ENCODE results near the gene SLX4. TPM values are rescaled to one million over a fixed set of nuclear protein-coding genes. Genes with fewer than 3 reads are reported as not detected.

Gene SLX4
- polyA plus RNA-seq, 4 donors = 4.6 to 5.5 (median 5.2) TPM

Other genes with a start within 250 kb of the SLX4 start
- gene ZSCAN32, start 210.6 kb downstream of the SLX4 start, polyA plus RNA-seq (ENCODE audit: insufficient read length in 4 of 4) = 10 to 100 TPM; 16.7 to 20.7 (median 18.9) TPM
- gene ZNF174, start 210.4 kb downstream of the SLX4 start, polyA plus RNA-seq (ENCODE audit: insufficient read length in 4 of 4) = 10 to 100 TPM; 14.1 to 16.6 (median 15.6) TPM
- 1 to 10 TPM; 3.3 to 4.3 (median 4.0) TPM for gene ZNF597, start 168.1 kb downstream of the SLX4 start, polyA plus RNA-seq (ENCODE audit: insufficient read length in 4 of 4)
- 10 to 100 TPM; 63.3 to 78.9 (median 77.0) TPM for gene NAA60, start 167.9 kb downstream of the SLX4 start, polyA plus RNA-seq (ENCODE audit: insufficient read length in 4 of 4)
- gene C16orf90, start 116.1 kb downstream of the SLX4 start, polyA plus RNA-seq (ENCODE audit: insufficient read length in 4 of 4) = under 1 TPM in 1 of 4 donors, not detected in 3; 0.12 TPM
- gene CLUAP1, start 110.6 kb downstream of the SLX4 start, polyA plus RNA-seq (ENCODE audit: insufficient read length in 4 of 4) = 10 to 100 TPM; 57.7 to 70.6 (median 66.3) TPM
- gene NLRC3, start 34.2 kb downstream of the SLX4 start, polyA plus RNA-seq (ENCODE audit: insufficient read length in 4 of 4) = 1 to 10 TPM; 1.5 to 2.2 (median 2.0) TPM
- 10 to 100 TPM; 24.9 to 32.5 (median 30.7) TPM for gene DNASE1, start 43.1 kb upstream of the SLX4 start, polyA plus RNA-seq (ENCODE audit: insufficient read length in 4 of 4)
- 100 to 1,000 TPM in 2 of 4 donors, 10 to 100 TPM in 2; 92.8 to 114 (median 101) TPM for gene TRAP1, start 105.9 kb upstream of the SLX4 start, polyA plus RNA-seq (ENCODE audit: insufficient read length in 4 of 4)

Data from right renal pelvis (tissue), 4 donors.